ENCODE measurements around the gene S100Z.

DNA sequence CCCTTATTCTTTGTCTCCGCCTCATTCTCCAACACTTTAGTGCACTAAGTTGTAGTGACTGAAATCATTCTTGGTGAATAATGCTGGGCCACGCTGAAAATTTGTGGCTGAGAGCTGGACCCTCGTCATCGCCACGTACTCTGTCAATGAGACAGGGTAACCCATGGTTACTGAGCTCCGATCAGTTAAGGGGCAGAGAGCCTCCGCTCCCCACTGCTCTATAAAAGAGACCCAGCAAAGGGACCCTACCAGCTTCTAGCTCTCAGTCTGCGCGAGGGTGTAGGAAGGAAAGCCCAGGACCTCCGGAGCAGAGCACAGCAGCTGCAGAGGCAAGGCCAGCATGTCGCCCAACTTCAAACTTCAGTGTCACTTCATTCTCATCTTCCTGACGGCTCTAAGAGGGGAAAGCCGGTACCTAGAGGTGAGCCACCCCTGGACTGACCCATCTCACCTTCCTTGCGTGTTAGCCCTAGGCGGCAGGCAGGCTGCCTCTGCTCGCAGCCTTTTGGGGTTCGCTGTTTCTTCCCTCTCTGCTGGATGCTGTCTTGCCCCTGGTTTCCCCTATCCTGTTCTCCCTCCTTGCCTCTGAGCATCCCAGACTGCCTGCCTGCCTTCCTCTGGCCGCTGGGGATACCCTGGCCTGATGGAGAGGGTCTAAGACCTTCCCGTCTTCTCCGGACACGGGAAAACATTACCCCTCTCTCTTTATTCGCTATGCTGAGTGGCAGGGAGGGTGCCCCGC is 103.2 kb downstream of the S100Z start, which contains the start of gene CRHBP:
- TF ChIP-seq, protein P1, sequence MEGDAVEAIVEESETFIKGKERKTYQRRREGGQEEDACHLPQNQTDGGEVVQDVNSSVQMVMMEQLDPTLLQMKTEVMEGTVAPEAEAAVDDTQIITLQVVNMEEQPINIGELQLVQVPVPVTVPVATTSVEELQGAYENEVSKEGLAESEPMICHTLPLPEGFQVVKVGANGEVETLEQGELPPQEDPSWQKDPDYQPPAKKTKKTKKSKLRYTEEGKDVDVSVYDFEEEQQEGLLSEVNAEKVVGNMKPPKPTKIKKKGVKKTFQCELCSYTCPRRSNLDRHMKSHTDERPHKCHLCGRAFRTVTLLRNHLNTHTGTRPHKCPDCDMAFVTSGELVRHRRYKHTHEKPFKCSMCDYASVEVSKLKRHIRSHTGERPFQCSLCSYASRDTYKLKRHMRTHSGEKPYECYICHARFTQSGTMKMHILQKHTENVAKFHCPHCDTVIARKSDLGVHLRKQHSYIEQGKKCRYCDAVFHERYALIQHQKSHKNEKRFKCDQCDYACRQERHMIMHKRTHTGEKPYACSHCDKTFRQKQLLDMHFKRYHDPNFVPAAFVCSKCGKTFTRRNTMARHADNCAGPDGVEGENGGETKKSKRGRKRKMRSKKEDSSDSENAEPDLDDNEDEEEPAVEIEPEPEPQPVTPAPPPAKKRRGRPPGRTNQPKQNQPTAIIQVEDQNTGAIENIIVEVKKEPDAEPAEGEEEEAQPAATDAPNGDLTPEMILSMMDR (IDR thresholded peaks at IDR 0.05): no peak
- no peak for TF ChIP-seq POLR2A (IDR thresholded peaks at IDR 0.05)
